Neural crest cell (in vitro differentiated cells): ENCODE data around the gene ANO4. TPM values are rescaled to one million over a fixed set of nuclear protein-coding genes. Genes with fewer than 3 reads are reported as not detected.

Experiments used
- DNase-seq: peaks from one replicate; pipeline ENCODE4 v3.0.0; 2021; ENCODE audit warnings: low read depth, mixed read lengths, low spot score
- H3K27ac Mint-ChIP-seq: one replicate; pipeline ENCODE4 v1.8.0; 2021; ENCODE audit warnings: mild to moderate bottlenecking, mixed read lengths; ENCODE audit not compliant: unreplicated experiment
- H3K27me3 Mint-ChIP-seq: 2 replicates; pipeline ENCODE4 v1.8.0; 2021; ENCODE audit warnings: low read depth, mild to moderate bottlenecking, mixed read lengths
- H3K36me3 Mint-ChIP-seq: 2 replicates; pipeline ENCODE4 v1.8.0; 2021; ENCODE audit warnings: low read depth, mild to moderate bottlenecking, mixed read lengths
- H3K4me1 Mint-ChIP-seq: 2 replicates; pipeline ENCODE4 v1.8.0; 2021; ENCODE audit warnings: mixed read lengths
- H3K4me3 Mint-ChIP-seq: one replicate; pipeline ENCODE4 v1.8.0; 2021; ENCODE audit warnings: mild to moderate bottlenecking, mixed read lengths
- H3K9me3 Mint-ChIP-seq: 2 replicates; pipeline ENCODE4 v1.8.0; 2021; ENCODE audit warnings: mixed read lengths
- CTCF ChIP-seq: fragments of 200-600 bp; sonication (generic); conservative IDR thresholded peaks from 2 replicates; pipeline ENCODE4 v1.5.0; 2021; ENCODE audit warnings: antibody characterized with exemption, mild to moderate bottlenecking
- total RNA-seq: library from RNA; stranded (reverse); gene quantifications from 2 replicates; pipeline ENCODE4 v1.2.1, GENCODE V29; 2021

ANO4 gene
- total RNA-seq, 1 donor from 2014 or later, result 0.61 TPM

DNA sequence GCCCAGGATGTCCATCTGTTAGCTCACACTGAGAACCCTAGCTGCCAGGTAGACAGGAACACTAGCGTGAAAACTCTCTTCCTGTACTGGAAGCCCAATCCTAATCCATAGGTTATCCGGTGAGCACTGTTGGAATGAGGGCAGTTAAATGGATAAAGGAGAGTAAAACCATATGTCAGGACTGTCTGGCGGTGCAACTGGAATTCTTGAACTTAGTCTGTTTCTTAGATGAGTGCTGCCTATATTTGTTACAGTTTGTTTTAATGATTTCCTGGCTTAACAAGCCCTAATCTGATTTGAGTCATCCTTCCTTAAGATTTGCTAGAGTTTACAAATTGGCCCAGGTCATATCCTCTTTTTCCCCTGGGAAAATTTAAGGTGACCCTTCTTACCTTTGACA, 104.7 kb downstream of the ANO4 start:
- H3K27ac Mint-ChIP-seq, result no peak overlapping the region
- H3K4me1 Mint-ChIP-seq, result no peaks in the 10 kb centered on the region
- no peak for DNase-seq
- no peak for TF ChIP-seq CTCF
- H3K4me3 Mint-ChIP-seq, result no peak overlapping the region
- H3K36me3 Mint-ChIP-seq, result no peaks in the 10 kb centered on the region
- peaks cover 3% of the 10 kb centered on the region for H3K27me3 Mint-ChIP-seq
- no peaks in the 10 kb centered on the region for H3K9me3 Mint-ChIP-seq

DNA sequence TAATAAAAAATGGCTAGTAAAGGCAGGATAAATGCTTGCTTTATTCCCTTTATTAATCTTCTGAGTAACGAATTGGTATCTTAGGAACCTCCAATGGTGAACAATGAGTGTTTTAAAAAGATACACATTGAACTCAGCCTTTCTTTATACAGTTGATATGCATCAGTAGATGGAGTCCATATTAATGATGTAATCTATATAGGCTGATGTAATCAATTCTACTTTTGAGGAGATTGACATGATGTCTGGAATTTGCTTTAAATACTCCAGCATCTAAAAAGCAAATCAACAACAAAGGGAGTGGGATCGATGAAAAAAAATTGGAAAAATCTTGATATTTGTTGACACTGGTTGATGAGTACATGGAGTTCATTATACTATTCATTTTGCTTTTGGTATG, 106.2 kb downstream of the ANO4 start:
- no peak for TF ChIP-seq CTCF
- no peaks in the 10 kb centered on the region for H3K36me3 Mint-ChIP-seq
- no peaks in the 10 kb centered on the region for H3K9me3 Mint-ChIP-seq
- H3K4me3 Mint-ChIP-seq, result no peak overlapping the region
- DNase-seq, result no peak
- H3K4me1 Mint-ChIP-seq, result no peaks in the 10 kb centered on the region
- H3K27ac Mint-ChIP-seq, result no peak overlapping the region
- peaks cover 3% of the 10 kb centered on the region for H3K27me3 Mint-ChIP-seq

DNA sequence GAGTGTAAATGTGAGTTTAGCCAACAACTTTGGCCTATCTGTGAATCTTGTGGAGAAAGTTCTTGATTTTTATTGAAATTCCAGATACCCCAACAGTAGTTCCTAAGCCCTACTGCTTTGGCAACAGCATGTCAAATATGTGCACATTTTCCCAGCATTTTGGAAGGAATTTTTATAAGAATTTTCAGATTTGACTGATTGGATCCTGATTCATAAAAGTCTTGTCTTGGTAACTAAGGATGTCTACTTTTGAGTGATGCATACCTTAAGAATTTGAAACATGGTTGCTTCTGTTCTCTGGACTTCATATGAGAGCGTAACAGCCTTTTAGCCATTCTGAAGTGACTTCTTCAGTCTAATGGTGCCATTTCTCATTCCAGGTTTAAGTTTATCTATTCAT, 106.7 kb downstream of the ANO4 start:
- no peak overlapping the region for H3K4me3 Mint-ChIP-seq
- H3K27ac Mint-ChIP-seq, result no peak overlapping the region
- DNase-seq, result no peak
- H3K4me1 Mint-ChIP-seq, result no peaks in the 10 kb centered on the region
- peaks cover 3% of the 10 kb centered on the region for H3K27me3 Mint-ChIP-seq
- no peaks in the 10 kb centered on the region for H3K36me3 Mint-ChIP-seq
- no peaks in the 10 kb centered on the region for H3K9me3 Mint-ChIP-seq
- TF ChIP-seq CTCF, result no peak

GRCh38 chr12:100904270-100904669, 109.7 kb downstream of the ANO4 start:
- peaks cover 3% of the 10 kb centered on the region for H3K27me3 Mint-ChIP-seq
- H3K4me1 Mint-ChIP-seq, result no peaks in the 10 kb centered on the region
- no peak overlapping the region for H3K27ac Mint-ChIP-seq
- DNase-seq, result no peak
- H3K36me3 Mint-ChIP-seq, result no peaks in the 10 kb centered on the region
- TF ChIP-seq CTCF, result no peak
- H3K9me3 Mint-ChIP-seq, result no peaks in the 10 kb centered on the region
- H3K4me3 Mint-ChIP-seq, result no peak overlapping the region

GRCh38 chr12:100908501-100908900, 113.9 kb downstream of the ANO4 start:
- Mint-ChIP-seq H3K4me3 (no peak overlapping the region), H3K27me3 (peaks cover 3% of the 10 kb centered on the region), H3K36me3 (no peaks in the 10 kb centered on the region), H3K4me1 (no peaks in the 10 kb centered on the region), H3K9me3 (no peaks in the 10 kb centered on the region), H3K27ac (no peak overlapping the region)
- DNase-seq, result no peak
- TF ChIP-seq CTCF, result no peak
